ENCODE measurements around the gene GPR65.

GRCh38 chr14:87971010-87971409 is 33.9 kb upstream of the GPR65 start:
- TF ChIP-seq POLR2A (IDR thresholded peaks at IDR 0.05; ENCODE audit: extremely low read depth, insufficient read length): no peak
- no peak for TF ChIP-seq MAX (IDR thresholded peaks at IDR 0.05; ENCODE audit: low read depth, low read length)
- TF ChIP-seq CTCF (IDR thresholded peaks at IDR 0.05; ENCODE audit: low read depth, low read length): no peak

All from NB4 (cell line).